H9 (cell line): ENCODE measurements around the gene CCDC88C. TPM values are rescaled to one million over a fixed set of nuclear protein-coding genes. Genes with fewer than 3 reads are reported as not detected.

Experiments
- DNase-seq: peaks from one replicate; pipeline ENCODE4 v3.0.0-alpha.2; 2017
- H2AFZ ChIP-seq: one replicate; pipeline ENCODE4 v1.6.1; 2013; ENCODE audit warnings: mild to moderate bottlenecking, low read length, control low read depth, moderate library complexity
- H2AK5ac ChIP-seq: 2 replicates; pipeline ENCODE4 v1.6.1; 2013; ENCODE audit warnings: low read length, control low read depth, mixed read lengths; ENCODE audit not compliant: insufficient read length
- H2BK120ac ChIP-seq: one replicate; pipeline ENCODE4 v1.6.1; 2013; ENCODE audit warnings: low read depth, mild to moderate bottlenecking, low read length, control low read depth, inconsistent platforms; ENCODE audit not compliant: poor library complexity, severe bottlenecking
- H2BK12ac ChIP-seq: 2 replicates; pipeline ENCODE4 v1.6.1; 2013; ENCODE audit warnings: low read length, control low read depth, mixed read lengths, low read depth; ENCODE audit not compliant: insufficient read length
- H2BK15ac ChIP-seq: 2 replicates; pipeline ENCODE4 v1.6.1; 2013; ENCODE audit warnings: low read depth, low read length, control low read depth
- H2BK20ac ChIP-seq: one replicate; pipeline ENCODE4 v1.6.1; 2013; ENCODE audit warnings: low read depth, mild to moderate bottlenecking, low read length, control low read depth, inconsistent platforms; ENCODE audit not compliant: poor library complexity, severe bottlenecking
- H2BK5ac ChIP-seq: 2 replicates; pipeline ENCODE4 v1.6.1; 2013; ENCODE audit warnings: low read length, control low read depth, mixed read lengths; ENCODE audit not compliant: insufficient read length
- H3K14ac ChIP-seq: 2 replicates; pipeline ENCODE4 v1.6.1; 2013; ENCODE audit warnings: low read length, control low read depth; ENCODE audit not compliant: insufficient read depth
- H3K18ac ChIP-seq: 2 replicates; pipeline ENCODE4 v1.6.1; 2013; ENCODE audit warnings: low read depth, mild to moderate bottlenecking, mixed read lengths, low read length, control low read depth; ENCODE audit not compliant: insufficient read length
- H3K23ac ChIP-seq: 2 replicates; pipeline ENCODE4 v1.6.1; 2013; ENCODE audit warnings: low read length, control low read depth, mixed read lengths, low read depth; ENCODE audit not compliant: insufficient read length
- H3K23me2 ChIP-seq: 2 replicates; pipeline ENCODE4 v1.6.1; 2013; ENCODE audit warnings: low read depth, mild to moderate bottlenecking, mixed read lengths, low read length, control low read depth; ENCODE audit not compliant: insufficient read length, poor library complexity, severe bottlenecking
- H3K27ac ChIP-seq: 2 replicates; pipeline ENCODE4 v1.5.1; 2013; ENCODE audit warnings: low read length, control low read depth, mixed read lengths, low read depth; ENCODE audit not compliant: insufficient read length
- H3K27me3 ChIP-seq: 2 replicates; pipeline ENCODE4 v1.6.1; 2013; ENCODE audit warnings: low read length, control low read depth, inconsistent platforms; ENCODE audit not compliant: insufficient read depth
- H3K4ac ChIP-seq: 2 replicates; pipeline ENCODE4 v1.6.1; 2013; ENCODE audit warnings: low read depth, mild to moderate bottlenecking, control low read depth, inconsistent platforms, low read length, moderate library complexity
- H3K4me1 ChIP-seq: 2 replicates; pipeline ENCODE4 v1.6.1; 2013; ENCODE audit warnings: low read length, control low read depth, inconsistent platforms; ENCODE audit not compliant: insufficient read depth
- H3K4me2 ChIP-seq: 2 replicates; pipeline ENCODE4 v1.6.1; 2013; ENCODE audit warnings: low read length, control low read depth, mixed read lengths; ENCODE audit not compliant: insufficient read length, insufficient read depth
- H3K56ac ChIP-seq: 2 replicates; pipeline ENCODE4 v1.6.1; 2013; ENCODE audit warnings: low read depth, mild to moderate bottlenecking, mixed read lengths, low read length, control low read depth; ENCODE audit not compliant: insufficient read length
- H3K79me1 ChIP-seq: 2 replicates; pipeline ENCODE4 v1.6.1; 2013; ENCODE audit warnings: low read depth, mild to moderate bottlenecking, moderate library complexity, low read length, control low read depth, inconsistent platforms; ENCODE audit not compliant: insufficient read depth, poor library complexity, severe bottlenecking
- H3K79me2 ChIP-seq: 2 replicates; pipeline ENCODE4 v1.6.1; 2013; ENCODE audit warnings: low read length, control low read depth, inconsistent platforms; ENCODE audit not compliant: insufficient read depth
- H3K9ac ChIP-seq: 2 replicates; pipeline ENCODE4 v1.6.1; 2013; ENCODE audit warnings: low read length, control low read depth, mixed read lengths; ENCODE audit not compliant: insufficient read length; ENCODE audit errors: extremely low read depth
- H3K9me3 ChIP-seq: one replicate; pipeline ENCODE4 v1.6.1; 2013; ENCODE audit warnings: low read depth, low read length, inconsistent platforms; ENCODE audit not compliant: control insufficient read depth
- H3T11ph ChIP-seq: one replicate; pipeline ENCODE4 v1.6.1; 2013; ENCODE audit warnings: mild to moderate bottlenecking, low read length, control low read depth, inconsistent platforms
- H4K20me1 ChIP-seq: one replicate; pipeline ENCODE4 v1.6.1; 2013; ENCODE audit not compliant: control insufficient read depth, insufficient read length, insufficient read depth
- H4K5ac ChIP-seq: 2 replicates; pipeline ENCODE4 v1.6.1; 2013; ENCODE audit warnings: low read depth, mild to moderate bottlenecking, mixed read lengths, low read length, control low read depth; ENCODE audit not compliant: insufficient read length
- H4K8ac ChIP-seq: replicated peaks from 2 replicates; pipeline ENCODE4 v1.6.1; 2013; ENCODE audit warnings: low read length, control low read depth, mixed read lengths, low read depth; ENCODE audit not compliant: insufficient read length
- H4K91ac ChIP-seq: 2 replicates; pipeline ENCODE4 v1.6.1; 2013; ENCODE audit warnings: low read depth, mild to moderate bottlenecking, moderate library complexity, mixed read lengths, low read length, control low read depth; ENCODE audit not compliant: insufficient read length
- H3K27ac Mint-ChIP-seq, 3 experiments: 2 replicates in 2 of 3; 3 replicates in 1 of 3; pipeline ENCODE4 v1.8.0; 2020 to 2021; ENCODE audit warnings: mixed read lengths in 3 of 3, mild to moderate bottlenecking in 1 of 3, moderate library complexity in 1 of 3
- H3K27me3 Mint-ChIP-seq: 2 replicates; pipeline ENCODE4 v1.8.0; 2021; ENCODE audit warnings: low read depth, mild to moderate bottlenecking, moderate library complexity, mixed read lengths
- H3K36me3 Mint-ChIP-seq, 3 experiments: 2 replicates in 2 of 3; 3 replicates in 1 of 3; pipeline ENCODE4 v1.8.0; 2020 to 2021; ENCODE audit warnings: low read depth in 3 of 3, mixed read lengths in 3 of 3; ENCODE audit not compliant: insufficient read depth in 1 of 3
- H3K4me1 Mint-ChIP-seq, 2 experiments: 2 replicates each; pipeline ENCODE4 v1.8.0; 2020; ENCODE audit warnings: mixed read lengths in 2 of 2
- H3K4me3 Mint-ChIP-seq, 2 experiments: 2 replicates in 1 of 2; 3 replicates in 1 of 2; pipeline ENCODE4 v1.8.0; 2020 to 2021; ENCODE audit warnings: mild to moderate bottlenecking in 2 of 2, mixed read lengths in 2 of 2, moderate library complexity in 1 of 2
- H3K9me3 Mint-ChIP-seq, 2 experiments: 2 replicates in 1 of 2; 3 replicates in 1 of 2; pipeline ENCODE4 v1.8.0; 2020; ENCODE audit warnings: mild to moderate bottlenecking in 2 of 2, mixed read lengths in 2 of 2, moderate library complexity in 1 of 2
- WGBS: extraction: QIAGEN DNeasy Blood & Tissue Kit; methylation state at CpG from one replicate; pipeline ENCODE4 v1.1.7; 2013; ENCODE audit warnings: missing lambda C conversion rate, low lambda C conversion rate, mixed read lengths; ENCODE audit not compliant: insufficient read length; ENCODE audit errors: extremely low coverage; 5-methylcytosine and 5-hydroxymethylcytosine counted together
- total RNA-seq: library from RNA; stranded (reverse); gene quantifications from 2 replicates; pipeline ENCODE4 v1.2.1, GENCODE V29; 2021
- TF ChIP-seq, protein P1 (sequence below): fragments of 200-600 bp; sonication (generic); conservative IDR thresholded peaks from 3 replicates; pipeline ENCODE4 v1.8.0; 2021; ENCODE audit warnings: antibody characterized with exemption, mild to moderate bottlenecking

CCDC88C gene
- total RNA-seq, 1 experiment from 2014 or later = 52.4 TPM

GRCh38 chr14:91364524-91365270, 52.9 kb downstream of the CCDC88C start:
- Histone ChIP-seq H4K8ac (no peak overlapping the region), H3K27me3 (no peaks in the 10 kb centered on the region), H3K23me2 (no peaks in the 10 kb centered on the region), H2BK20ac (no peak overlapping the region), H3K56ac (no peak overlapping the region), H4K20me1 (no peaks in the 10 kb centered on the region), H2BK12ac (no peak overlapping the region), H3K79me2 (peaks cover 4% of the 10 kb centered on the region; the same call in 1 of the 2 replicates), H3K4me2 (no peak overlapping the region), H3K9me3 (no peaks in the 10 kb centered on the region), H3K4ac (no peak overlapping the region), H2AFZ (no peak overlapping the region), H3K27ac (no peak overlapping the region), H2BK120ac (no peak overlapping the region), H2BK15ac (no peak overlapping the region), H2AK5ac (no peak overlapping the region), H2BK5ac (no peak overlapping the region), H3K18ac (no peak overlapping the region), H3K23ac (no peak overlapping the region), H3K14ac (no peak overlapping the region), H4K5ac (no peak overlapping the region), H3T11ph (no peak overlapping the region), H4K91ac (no peak overlapping the region), H3K4me1 (no peaks in the 10 kb centered on the region; the same call in 1 of the 2 replicates), H3K79me1 (peaks cover 2% of the 10 kb centered on the region), H3K9ac (no peak overlapping the region)
- H3K36me3 Mint-ChIP-seq = no peaks in the 10 kb centered on the region
- peaks cover 39 to 47% of the 10 kb centered on the region in 2 experiments for H3K4me1 Mint-ChIP-seq
- no peak overlapping the region; a peak in 1 of 7 replicates for H3K27ac Mint-ChIP-seq
- WGBS = no CpG with 5 or more reads among the region's 13 CpGs
- H3K4me3 Mint-ChIP-seq = no peak overlapping the region
- H3K27me3 Mint-ChIP-seq = no peaks in the 10 kb centered on the region
- no peaks in the 10 kb centered on the region; a peak in 1 of 5 replicates for H3K9me3 Mint-ChIP-seq
- no peak for DNase-seq
- TF ChIP-seq, protein P1, sequence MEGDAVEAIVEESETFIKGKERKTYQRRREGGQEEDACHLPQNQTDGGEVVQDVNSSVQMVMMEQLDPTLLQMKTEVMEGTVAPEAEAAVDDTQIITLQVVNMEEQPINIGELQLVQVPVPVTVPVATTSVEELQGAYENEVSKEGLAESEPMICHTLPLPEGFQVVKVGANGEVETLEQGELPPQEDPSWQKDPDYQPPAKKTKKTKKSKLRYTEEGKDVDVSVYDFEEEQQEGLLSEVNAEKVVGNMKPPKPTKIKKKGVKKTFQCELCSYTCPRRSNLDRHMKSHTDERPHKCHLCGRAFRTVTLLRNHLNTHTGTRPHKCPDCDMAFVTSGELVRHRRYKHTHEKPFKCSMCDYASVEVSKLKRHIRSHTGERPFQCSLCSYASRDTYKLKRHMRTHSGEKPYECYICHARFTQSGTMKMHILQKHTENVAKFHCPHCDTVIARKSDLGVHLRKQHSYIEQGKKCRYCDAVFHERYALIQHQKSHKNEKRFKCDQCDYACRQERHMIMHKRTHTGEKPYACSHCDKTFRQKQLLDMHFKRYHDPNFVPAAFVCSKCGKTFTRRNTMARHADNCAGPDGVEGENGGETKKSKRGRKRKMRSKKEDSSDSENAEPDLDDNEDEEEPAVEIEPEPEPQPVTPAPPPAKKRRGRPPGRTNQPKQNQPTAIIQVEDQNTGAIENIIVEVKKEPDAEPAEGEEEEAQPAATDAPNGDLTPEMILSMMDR = no peak
